Epidermal melanocyte (primary cell): ENCODE measurements around the gene PLCB4.

ENCODE experiments used
- DNase-seq: peaks from one replicate; pipeline ENCODE4 v3.0.0; 2011; ENCODE audit warnings: low spot score; ENCODE audit not compliant: insufficient read length

The PLCB4 gene

GRCh38 chr20:9490161-9490560, 421.3 kb downstream of the PLCB4 start:
- no peak for DNase-seq

- no peak for DNase-seq
These were observed 421.7 kb downstream of the PLCB4 start for GRCh38 chr20:9490631-9491030.

GRCh38 chr20:9491324-9491723, 422.4 kb downstream of the PLCB4 start:
- no peak for DNase-seq

GRCh38 chr20:9492067-9492466, 423.2 kb downstream of the PLCB4 start:
- no peak for DNase-seq

- DNase-seq = no peak
These were observed 424.9 kb downstream of the PLCB4 start for GRCh38 chr20:9493803-9494202.

GRCh38 chr20:9495701-9496100, 426.8 kb downstream of the PLCB4 start:
- DNase-seq = no peak

- DNase-seq = no peak
These were observed 427.3 kb downstream of the PLCB4 start for GRCh38 chr20:9496155-9496554.

- DNase-seq = no peak
These were observed 429.4 kb downstream of the PLCB4 start for GRCh38 chr20:9498322-9498721.

- DNase-seq = no peak
These were observed 430.4 kb downstream of the PLCB4 start for GRCh38 chr20:9499126-9499899.

- no peak for DNase-seq
These were observed 431.2 kb downstream of the PLCB4 start for GRCh38 chr20:9500121-9500520.

- no peak for DNase-seq
These were observed 432.6 kb downstream of the PLCB4 start for GRCh38 chr20:9501473-9501872.

- DNase-seq = no peak
These were observed 434.8 kb downstream of the PLCB4 start for GRCh38 chr20:9503526-9504245.

GRCh38 chr20:9506280-9506821, 437.5 kb downstream of the PLCB4 start:
- no peak for DNase-seq

- DNase-seq = no peak
These were observed 438.1 kb downstream of the PLCB4 start for GRCh38 chr20:9506964-9507369.

GRCh38 chr20:9507544-9508239, 438.8 kb downstream of the PLCB4 start:
- no peak for DNase-seq

- no peak for DNase-seq
These were observed 439.4 kb downstream of the PLCB4 start for GRCh38 chr20:9508240-9508661.

GRCh38 chr20:9508696-9509178, 439.9 kb downstream of the PLCB4 start:
- DNase-seq = no peak

- no peak for DNase-seq
These were observed 440.4 kb downstream of the PLCB4 start for GRCh38 chr20:9509246-9509645.

- DNase-seq = no peak
These were observed 442.0 kb downstream of the PLCB4 start for GRCh38 chr20:9510911-9511310.

GRCh38 chr20:9514072-9514460, 445.2 kb downstream of the PLCB4 start:
- DNase-seq = no peak

GRCh38 chr20:9514461-9515213, 445.8 kb downstream of the PLCB4 start, which contains the start of gene LAMP5:
LAMP5 (plus strand) TSS chr20:9514590; CDS start chr20:9514853, 263 bp downstream.
- DNase-seq = no peak
